PC-9 (cell line): ENCODE data around the gene ZNF844. TPM values are rescaled to one million over a fixed set of nuclear protein-coding genes. Genes with fewer than 3 reads are reported as not detected.
A peak's percentile ranks its signal among the peaks of the same experiment; 100 is the strongest.

Experiments used
- BruUV-seq: library from RNA; stranded (reverse); fragments of 400-500 nt; replicated peaks from 2 replicates; lab custom pipeline; 2021; lab: Mats Ljungman, UMichigan
- CTCF ChIA-PET: fragments of 300-600 bp; sonication (Branson Sonifier 250); formaldehyde crosslinking; loops from one replicate; lab custom pipeline; 2022; ENCODE audit warnings: antibody characterized with exemption; lab: Charles Lee
- POLR2A ChIA-PET: fragments of 300-600 bp; sonication (Branson Sonifier 250); formaldehyde crosslinking; loops from one replicate; lab custom pipeline; 2022; ENCODE audit warnings: antibody characterized with exemption; ENCODE audit not compliant: unreplicated experiment; lab: Charles Lee
- DNase-seq, 2 experiments: peaks; one replicate each; pipeline versions ENCODE4 v3.0.0 to v3.0.0-alpha.2; 2015 to 2022; ENCODE audit warnings: mixed read lengths in 1 of 2
- H2AFZ ChIP-seq: fragments of 200-600 bp; sonication (generic); 2 replicates; pipeline ENCODE4 v1.8.1; 2017; ENCODE audit warnings: antibody characterized with exemption
- H3F3A ChIP-seq: fragments of 200-600 bp; sonication (generic); 2 replicates; pipeline ENCODE4 v1.8.1; 2017; ENCODE audit warnings: antibody characterized with exemption, mild to moderate bottlenecking, low read depth; ENCODE audit not compliant: insufficient read depth
- H3K27ac ChIP-seq: fragments of 200-600 bp; sonication (generic); 2 replicates; pipeline ENCODE4 v1.6.1; 2016; ENCODE audit warnings: mixed run types
- H3K27me3 ChIP-seq: fragments of 200-600 bp; sonication (generic); 2 replicates; pipeline ENCODE4 v1.6.1; 2016; ENCODE audit warnings: low read depth, mixed run types; ENCODE audit not compliant: insufficient read depth
- H3K36me3 ChIP-seq: fragments of 200-600 bp; sonication (generic); 2 replicates; pipeline ENCODE4 v1.6.1; 2016; ENCODE audit warnings: low read depth, mixed run types
- H3K4me1 ChIP-seq: fragments of 200-600 bp; sonication (generic); replicated peaks from 2 replicates; pipeline ENCODE4 v1.6.1; 2016; ENCODE audit warnings: mixed run types; ENCODE audit not compliant: insufficient read depth
- H3K4me2 ChIP-seq: fragments of 200-600 bp; sonication (generic); 2 replicates; pipeline ENCODE4 v1.6.1; 2017; ENCODE audit warnings: mixed run types
- H3K4me3 ChIP-seq: fragments of 200-600 bp; sonication (generic); 2 replicates; pipeline ENCODE4 v1.6.1; 2016; ENCODE audit warnings: mixed run types
- H3K79me2 ChIP-seq: fragments of 200-600 bp; sonication (generic); 2 replicates; pipeline ENCODE4 v1.6.1; 2017; ENCODE audit warnings: low read depth, mixed run types
- H3K9me2 ChIP-seq: fragments of 200-600 bp; sonication (generic); 2 replicates; pipeline ENCODE4 v1.8.1; 2017; ENCODE audit warnings: mild to moderate bottlenecking; ENCODE audit not compliant: insufficient read depth
- H3K9me3 ChIP-seq: fragments of 200-600 bp; sonication (generic); 2 replicates; pipeline ENCODE4 v1.8.1; 2016; ENCODE audit warnings: low read depth; ENCODE audit not compliant: insufficient read depth
- H4K20me1 ChIP-seq: fragments of 200-600 bp; sonication (generic); 2 replicates; pipeline ENCODE4 v1.8.1; 2017; ENCODE audit not compliant: insufficient read depth
- EZH2 ChIP-seq: fragments of 200-600 bp; sonication (generic); IDR thresholded peaks from 2 replicates; pipeline ENCODE4 v1.8.0; 2017; ENCODE audit warnings: antibody characterized with exemption, low read depth
- intact Hi-C: fragments of 100-400 bp; cut with micrococcal nuclease; formaldehyde crosslinking; loops from one replicate; pipeline ENCODE4 v1.10.0; 2022; ENCODE audit not compliant: unreplicated experiment
- total RNA-seq: library from RNA; stranded (reverse); gene quantifications from 2 replicates; pipeline ENCODE4 v1.2.3, GENCODE V29; 2021
- TF ChIP-seq, protein P1 (sequence below): fragments of 200-600 bp; sonication (generic); conservative IDR thresholded peaks from 2 replicates; pipeline ENCODE4 v1.6.1; 2017; ENCODE audit warnings: mixed run types, antibody characterized with exemption, mild to moderate bottlenecking, moderate library complexity

The ZNF844 gene
- total RNA-seq, 1 experiment from 2014 or later, result 4.9 TPM

DNA sequence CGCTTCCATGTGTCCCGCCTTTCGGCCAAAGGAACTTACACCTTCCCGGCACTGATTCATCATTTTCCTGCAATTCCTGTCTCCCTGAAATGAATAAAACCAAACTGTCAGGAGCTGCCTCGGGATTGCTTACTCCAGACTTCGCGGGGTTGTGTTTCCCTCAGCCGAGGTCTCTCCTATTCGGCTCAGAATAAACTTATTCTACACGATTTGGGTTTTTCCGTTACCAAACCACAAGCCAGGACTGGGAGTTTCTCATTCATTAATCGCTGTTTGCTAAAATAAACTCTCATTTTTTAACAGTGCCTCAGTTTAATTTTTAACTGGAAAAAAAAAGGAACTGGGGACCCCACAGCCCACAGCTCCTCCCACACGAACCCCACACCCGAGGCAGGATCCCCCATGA, 12.4 kb upstream of the ZNF844 start:
- TF ChIP-seq EZH2, result no peak
- TF ChIP-seq, protein P1, sequence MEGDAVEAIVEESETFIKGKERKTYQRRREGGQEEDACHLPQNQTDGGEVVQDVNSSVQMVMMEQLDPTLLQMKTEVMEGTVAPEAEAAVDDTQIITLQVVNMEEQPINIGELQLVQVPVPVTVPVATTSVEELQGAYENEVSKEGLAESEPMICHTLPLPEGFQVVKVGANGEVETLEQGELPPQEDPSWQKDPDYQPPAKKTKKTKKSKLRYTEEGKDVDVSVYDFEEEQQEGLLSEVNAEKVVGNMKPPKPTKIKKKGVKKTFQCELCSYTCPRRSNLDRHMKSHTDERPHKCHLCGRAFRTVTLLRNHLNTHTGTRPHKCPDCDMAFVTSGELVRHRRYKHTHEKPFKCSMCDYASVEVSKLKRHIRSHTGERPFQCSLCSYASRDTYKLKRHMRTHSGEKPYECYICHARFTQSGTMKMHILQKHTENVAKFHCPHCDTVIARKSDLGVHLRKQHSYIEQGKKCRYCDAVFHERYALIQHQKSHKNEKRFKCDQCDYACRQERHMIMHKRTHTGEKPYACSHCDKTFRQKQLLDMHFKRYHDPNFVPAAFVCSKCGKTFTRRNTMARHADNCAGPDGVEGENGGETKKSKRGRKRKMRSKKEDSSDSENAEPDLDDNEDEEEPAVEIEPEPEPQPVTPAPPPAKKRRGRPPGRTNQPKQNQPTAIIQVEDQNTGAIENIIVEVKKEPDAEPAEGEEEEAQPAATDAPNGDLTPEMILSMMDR, result no peak
- peaks cover 7% of the 10 kb centered on the region for H3K9me3 ChIP-seq
- H3K4me1 ChIP-seq, result no peaks in the 10 kb centered on the region
- H3F3A ChIP-seq, result no peaks in the 10 kb centered on the region
- no peak overlapping the region for H3K27ac ChIP-seq
- BruUV-seq, result no TSS peak
- H2AFZ ChIP-seq, result no peak overlapping the region
- peak overlapping the region; percentile 40 for H3K4me2 ChIP-seq
- peak overlapping the region; percentile 43 for H3K4me3 ChIP-seq
- H3K36me3 ChIP-seq, result no peaks in the 10 kb centered on the region
- no peaks in the 10 kb centered on the region for H3K9me2 ChIP-seq
- no peaks in the 10 kb centered on the region for H3K27me3 ChIP-seq
- POLR2A ChIA-PET, result no interaction called here
- no peak for DNase-seq
- intact Hi-C loops, result loop anchor here (10.0 kb wide), 2 partner anchors 503 to 613 kb away; partner anchors contain the start of genes MAN2B1, WDR83 and ZNF564
- CTCF ChIA-PET, result interaction anchor here (0.6 to 1.4 kb wide), 3 partner anchors 16 to 515 kb away, joined by 4 to 7 read pairs (median 4); no protein-coding TSS in a partner anchor
- no peaks in the 10 kb centered on the region for H4K20me1 ChIP-seq
- H3K79me2 ChIP-seq, result no peaks in the 10 kb centered on the region

DNA sequence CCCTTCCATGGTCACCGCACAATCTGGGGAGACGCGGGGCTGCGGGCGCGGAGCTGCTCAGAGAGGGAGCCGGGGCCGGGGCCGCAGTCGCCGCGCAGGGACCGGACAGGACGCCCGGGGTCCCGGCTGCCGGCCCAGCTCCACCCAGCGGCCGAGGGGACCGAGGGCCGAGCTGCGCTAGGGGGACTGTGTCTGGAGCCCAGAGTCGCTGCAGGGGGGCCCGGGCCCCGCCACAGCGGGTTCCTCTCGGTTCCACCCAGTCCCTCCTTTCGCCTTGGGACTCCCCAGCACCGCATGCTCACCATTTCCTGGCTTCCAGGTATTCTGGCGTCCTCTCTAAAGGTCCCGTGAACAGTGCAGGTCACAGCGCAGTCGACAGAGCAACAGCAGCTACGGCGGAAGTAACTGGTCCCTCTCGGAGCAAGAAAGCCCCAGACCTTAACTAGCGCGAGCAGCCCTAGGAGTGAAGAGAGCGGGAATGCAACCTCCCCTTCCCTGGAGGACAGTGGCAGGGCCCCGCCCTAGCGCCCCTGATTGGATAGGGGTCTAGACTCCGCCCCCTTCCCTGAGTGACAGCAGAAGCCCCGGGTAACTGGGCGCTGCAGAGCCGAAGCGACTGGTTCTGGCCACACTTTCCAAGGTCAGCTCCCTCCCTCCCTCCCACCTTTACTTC, 11.9 kb upstream of the ZNF844 start, which contains the start of gene ZNF878:
Gene ZNF878, minus strand, starts transcription at position 465 of the 673 bp plus-strand sequence. Its CDS starts 160 bp downstream, at position 305.
- BruUV-seq, result TSS peak; percentile 78
- intact Hi-C loops, result loop anchor here (10.0 kb wide), 2 partner anchors 502 to 612 kb away; partner anchors contain the start of genes MAN2B1, WDR83 and ZNF564
- no peaks in the 10 kb centered on the region for H3K9me2 ChIP-seq
- no peaks in the 10 kb centered on the region for H3F3A ChIP-seq
- H3K36me3 ChIP-seq, result no peaks in the 10 kb centered on the region
- CTCF ChIA-PET, result interaction anchor here (0.6 to 1.4 kb wide), 4 partner anchors 13 to 514 kb away, joined by 4 to 11 read pairs (median 6); no protein-coding TSS in a partner anchor
- H3K4me3 ChIP-seq, result peak within 1 kb of the TSS; percentile 43
- no peaks in the 10 kb centered on the region for H3K79me2 ChIP-seq
- peaks cover 4% of the 10 kb centered on the region for H3K9me3 ChIP-seq
- no peaks in the 10 kb centered on the region for H3K4me1 ChIP-seq
- H3K27me3 ChIP-seq, result no peaks in the 10 kb centered on the region
- TF ChIP-seq EZH2, result no peak
- TF ChIP-seq, protein P1, result no peak
- no peak within 1 kb of the TSS; the same call in 1 of the 2 replicates for H2AFZ ChIP-seq
- POLR2A ChIA-PET, result interaction anchor here (0.7 kb wide), 1 partner anchor 165 kb away, joined by 6 read pairs; the partner anchor contains the start of gene ZNF69
- no peaks in the 10 kb centered on the region for H4K20me1 ChIP-seq
- peak within 1 kb of the TSS; percentile 40 for H3K4me2 ChIP-seq
- peak in 1 of 2 experiments; percentile 86 for DNase-seq
- no peak within 1 kb of the TSS for H3K27ac ChIP-seq

DNA sequence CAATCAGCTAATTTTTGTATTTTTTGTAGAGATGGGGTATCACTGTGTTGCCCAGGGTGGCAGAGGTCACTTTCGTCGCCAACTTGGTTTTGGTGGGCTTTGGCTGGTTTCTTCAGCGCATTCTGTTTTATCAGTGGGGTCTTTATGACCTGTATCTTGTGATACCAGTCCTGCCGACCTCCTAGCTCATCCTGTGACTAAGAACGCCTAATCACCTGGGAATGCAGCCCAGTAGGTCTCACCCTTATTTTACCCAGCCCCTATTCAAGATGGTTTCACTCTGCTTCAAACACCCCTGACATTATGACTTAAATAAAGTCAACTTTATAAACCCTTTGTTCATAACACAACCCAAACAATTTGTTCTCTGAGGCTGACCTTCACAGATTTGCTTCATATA, 8.7 kb upstream of the ZNF844 start:
- no peak overlapping the region for H3K4me3 ChIP-seq
- no peaks in the 10 kb centered on the region for H3K27me3 ChIP-seq
- no peaks in the 10 kb centered on the region for H3F3A ChIP-seq
- no peak for TF ChIP-seq EZH2
- TF ChIP-seq, protein P1, result no peak
- H3K9me3 ChIP-seq, result peaks cover 4% of the 10 kb centered on the region
- H3K4me2 ChIP-seq, result no peak overlapping the region
- no peaks in the 10 kb centered on the region for H3K79me2 ChIP-seq
- no peaks in the 10 kb centered on the region for H3K36me3 ChIP-seq
- ChIA-PET POLR2A (no interaction called here), CTCF (no interaction called here)
- H3K27ac ChIP-seq, result no peak overlapping the region
- BruUV-seq, result no TSS peak
- H3K4me1 ChIP-seq, result no peaks in the 10 kb centered on the region
- DNase-seq, result peak in 1 of 2 experiments; percentile 50
- intact Hi-C loops, result loop anchor here (10.0 kb wide), 2 partner anchors 499 to 609 kb away; partner anchors contain the start of genes MAN2B1, WDR83 and ZNF564
- no peaks in the 10 kb centered on the region for H3K9me2 ChIP-seq
- H4K20me1 ChIP-seq, result no peaks in the 10 kb centered on the region
- H2AFZ ChIP-seq, result no peak overlapping the region
